Fibroblast of skin of back (primary cell): ENCODE results near the gene MRPL19. TPM values are rescaled to one million over a fixed set of nuclear protein-coding genes. Genes with fewer than 3 reads are reported as not detected.

Experiments
- DNase-seq: peaks from one replicate; pipeline ENCODE4 v3.0.0-alpha.2; 2013
- polyA plus RNA-seq, 2 experiments: library from polyadenylated mRNA; unstranded; fragments of 120-200 nt; gene quantifications; one replicate each; pipeline ENCODE4 v1.2.1, GENCODE V29; 2013; ENCODE audit not compliant: insufficient read length in 2 of 2

Gene MRPL19
- 47.1 TPM for polyA plus RNA-seq (2013, experiment 1 of 2; ENCODE audit: insufficient read length)
- 40.7 TPM for polyA plus RNA-seq (2013, experiment 2 of 2; ENCODE audit: insufficient read length)

GRCh38 chr2:75646583-75647425, at the start of gene MRPL19:
Gene MRPL19, plus strand, starts transcription at chr2:75646783. Its CDS starts 25 bp downstream, at chr2:75646808.
- DNase-seq: peak; percentile 97

- peak; percentile 85 for DNase-seq
Observed at GRCh38 chr2:75596784-75597183, 49.8 kb upstream of the MRPL19 start.

DNA sequence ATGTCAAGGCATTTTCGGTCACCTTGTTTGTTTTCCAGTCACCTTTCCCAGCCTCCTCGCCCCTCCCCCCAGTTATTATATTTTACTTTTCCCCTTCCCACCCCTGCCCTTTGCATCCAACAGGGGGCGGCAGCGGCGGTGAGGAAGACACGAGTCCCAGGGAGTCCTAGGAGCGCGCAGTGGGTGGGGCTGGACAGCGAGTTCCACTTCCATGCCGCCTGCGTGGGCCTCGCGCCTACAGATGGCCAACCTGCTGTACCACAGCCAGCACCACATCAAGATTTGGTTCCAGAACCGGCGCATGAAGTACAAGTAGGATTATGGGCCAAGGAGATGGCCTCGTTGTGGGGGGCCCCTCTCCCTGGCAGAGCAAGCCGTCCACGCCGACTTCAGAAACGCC, 48.6 kb upstream of the MRPL19 start:
- no peak for DNase-seq

DNA sequence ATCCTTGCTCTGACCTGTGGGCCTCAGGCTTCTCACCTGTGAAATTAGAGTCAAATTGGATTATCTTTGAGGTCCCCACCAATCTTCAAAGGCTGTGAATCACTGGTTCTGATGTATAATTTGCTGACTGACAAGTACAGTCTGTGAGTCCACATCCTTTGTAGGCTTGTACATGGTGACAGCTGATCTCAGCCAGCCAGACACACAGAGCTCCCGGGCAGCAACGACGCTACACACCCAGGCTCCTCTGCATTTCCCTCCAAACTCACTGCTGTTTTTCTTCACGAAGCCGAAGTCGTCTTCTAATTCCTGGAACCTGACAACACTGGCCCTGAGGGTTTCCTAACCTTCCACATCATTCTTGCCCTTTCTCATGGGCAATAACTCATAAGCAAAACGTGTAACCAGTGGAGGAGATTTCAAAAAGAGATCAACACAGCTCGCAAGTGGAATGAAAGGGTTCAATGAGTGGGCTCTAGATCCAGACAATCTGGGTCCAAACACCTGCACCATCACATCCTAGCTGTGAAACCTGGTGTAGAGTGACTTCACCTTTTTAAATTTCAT, 47.9 kb upstream of the MRPL19 start:
- no peak for DNase-seq

GRCh38 chr2:75600461-75601011, 46.0 kb upstream of the MRPL19 start:
- no peak for DNase-seq

DNA sequence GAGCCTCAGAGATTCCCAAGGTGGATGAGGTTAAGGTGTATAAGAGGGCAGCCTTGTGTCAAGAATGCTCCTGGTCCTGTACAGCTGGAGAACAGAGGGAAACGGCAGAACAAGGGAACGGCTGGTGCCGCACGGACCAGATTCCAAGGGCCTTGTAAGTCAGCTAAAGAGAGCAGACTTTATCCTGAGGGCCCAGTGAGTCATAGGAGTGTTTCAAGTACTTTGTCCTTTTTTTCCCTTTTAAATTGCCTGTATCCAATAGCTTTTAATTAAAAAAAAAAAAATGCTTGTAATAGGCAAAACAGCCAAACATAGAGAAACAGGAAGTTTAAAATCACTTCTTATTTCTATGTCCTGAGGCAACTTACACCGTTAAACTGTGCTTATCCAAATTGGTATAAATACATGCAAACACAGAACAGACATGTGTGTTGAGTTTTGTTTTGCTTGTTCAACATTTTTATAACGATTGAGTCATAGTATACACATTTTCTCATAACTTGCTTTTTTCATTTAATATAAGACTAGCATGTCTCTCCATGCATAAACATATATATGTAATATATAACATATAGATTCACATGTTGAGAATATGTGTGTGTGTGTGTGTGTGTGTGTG, 43.8 kb upstream of the MRPL19 start:
- DNase-seq: peak; percentile 88

GRCh38 chr2:75603477-75603876, 43.1 kb upstream of the MRPL19 start:
- no peak for DNase-seq

DNA sequence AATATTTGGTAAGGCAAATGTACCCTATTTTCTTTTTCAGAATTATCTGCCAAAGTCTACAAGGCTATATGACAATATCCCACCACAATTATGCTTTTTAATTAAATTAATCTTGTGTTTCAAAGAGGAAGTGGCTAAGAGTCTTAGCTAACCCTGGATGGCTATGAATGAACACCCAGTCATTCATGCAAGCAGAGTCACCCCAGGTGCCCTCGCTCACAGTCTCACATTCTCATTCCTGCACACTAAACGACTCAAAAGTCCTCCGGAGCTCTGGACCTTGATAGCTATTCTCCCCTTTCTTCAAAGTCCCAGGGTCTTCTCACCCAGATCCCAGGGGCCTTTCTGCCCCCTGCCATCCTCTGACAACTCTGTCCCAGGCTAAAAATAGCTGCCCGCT, 42.1 kb upstream of the MRPL19 start:
- DNase-seq: no peak

- peak; percentile 99 for DNase-seq
Observed at GRCh38 chr2:75605770-75606529, 40.6 kb upstream of the MRPL19 start.

DNA sequence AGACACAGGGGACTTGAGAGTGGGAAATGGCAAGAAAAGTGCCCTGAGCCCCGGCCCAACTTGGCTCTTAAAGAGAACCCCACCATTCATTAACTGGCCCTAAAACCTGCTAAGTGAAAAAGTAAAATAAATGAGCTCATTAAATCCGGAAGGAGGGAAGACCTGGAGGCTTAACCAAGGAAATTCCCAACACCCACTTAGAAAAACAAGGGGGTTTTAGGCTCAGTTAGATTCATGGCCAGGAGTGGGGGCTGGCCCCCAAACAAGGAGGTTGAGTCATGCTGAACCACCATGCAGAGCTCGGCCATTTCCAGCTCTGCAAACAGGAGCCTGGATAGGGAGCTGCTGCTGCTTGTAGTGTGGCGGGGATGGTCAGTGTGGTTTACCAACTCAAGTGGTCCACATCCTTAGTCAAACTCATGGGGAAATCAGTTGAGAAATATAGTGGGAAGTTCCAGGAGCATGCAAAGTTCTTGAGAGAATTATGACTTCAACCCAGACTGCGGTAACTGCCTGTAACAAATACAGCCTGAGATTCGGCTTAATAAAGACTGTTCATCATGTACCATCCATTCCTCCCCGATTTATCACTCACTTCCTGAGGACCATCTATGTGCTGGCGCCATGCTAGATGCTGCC, 39.7 kb upstream of the MRPL19 start:
- peak; percentile 78 for DNase-seq

DNA sequence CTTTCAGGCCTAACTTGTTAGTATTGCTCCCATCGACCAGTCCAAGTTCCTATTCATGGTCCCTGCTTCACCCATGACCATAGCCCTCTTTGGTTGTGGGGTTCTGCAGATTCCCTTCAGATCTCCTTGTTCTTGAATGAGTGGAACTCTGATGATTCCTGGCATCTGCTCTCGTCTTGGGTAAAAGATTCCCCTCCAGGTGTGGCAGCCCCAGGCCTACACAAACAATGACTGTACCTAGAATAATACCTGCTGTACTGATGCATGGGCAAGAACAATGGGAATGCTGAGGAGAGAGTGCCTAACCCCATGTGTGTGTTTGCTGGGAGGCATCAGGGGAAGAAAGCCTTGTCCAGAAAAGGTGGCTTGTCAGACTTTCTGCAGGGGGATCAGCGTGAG, 39.2 kb upstream of the MRPL19 start:
- no peak for DNase-seq

DNA sequence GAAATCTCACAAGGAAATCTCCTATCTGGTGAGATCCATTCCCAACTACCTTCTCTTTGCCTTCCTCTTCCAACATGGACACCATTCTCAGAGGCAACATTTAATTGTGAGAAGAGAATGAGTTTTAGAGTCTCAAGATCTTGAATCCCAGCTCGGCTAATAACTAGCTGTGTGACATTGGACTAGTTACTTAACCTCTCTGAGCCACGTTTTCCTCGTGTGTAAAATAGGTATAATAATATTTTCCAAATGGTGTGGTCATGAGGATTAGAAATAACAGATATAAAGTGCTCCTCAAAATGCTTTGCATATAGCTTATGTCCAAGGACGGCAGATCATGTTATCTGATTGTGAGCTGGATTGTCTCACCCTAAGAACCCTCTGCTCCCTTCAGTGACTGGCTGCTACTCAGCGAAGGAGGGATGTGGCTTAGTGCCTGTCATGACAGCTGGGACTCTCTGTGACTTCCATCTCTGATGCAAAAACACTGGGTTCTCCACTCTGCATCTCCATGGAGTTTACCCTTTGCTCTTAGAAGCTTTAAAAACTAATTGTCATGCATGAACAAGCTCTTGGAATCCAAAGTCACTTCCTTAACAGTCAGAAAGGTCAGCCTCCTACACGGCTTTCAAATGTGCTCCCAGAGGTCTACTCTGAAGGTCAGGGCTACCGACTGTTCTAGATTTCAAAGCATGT, 38.4 kb upstream of the MRPL19 start:
- DNase-seq: no peak

GRCh38 chr2:75608684-75609333, 37.8 kb upstream of the MRPL19 start:
- peak; percentile 52 for DNase-seq

- DNase-seq: no peak
Observed at GRCh38 chr2:75609334-75609689, 37.3 kb upstream of the MRPL19 start.

- no peak for DNase-seq
Observed at GRCh38 chr2:75609937-75610508, 36.6 kb upstream of the MRPL19 start.

DNA sequence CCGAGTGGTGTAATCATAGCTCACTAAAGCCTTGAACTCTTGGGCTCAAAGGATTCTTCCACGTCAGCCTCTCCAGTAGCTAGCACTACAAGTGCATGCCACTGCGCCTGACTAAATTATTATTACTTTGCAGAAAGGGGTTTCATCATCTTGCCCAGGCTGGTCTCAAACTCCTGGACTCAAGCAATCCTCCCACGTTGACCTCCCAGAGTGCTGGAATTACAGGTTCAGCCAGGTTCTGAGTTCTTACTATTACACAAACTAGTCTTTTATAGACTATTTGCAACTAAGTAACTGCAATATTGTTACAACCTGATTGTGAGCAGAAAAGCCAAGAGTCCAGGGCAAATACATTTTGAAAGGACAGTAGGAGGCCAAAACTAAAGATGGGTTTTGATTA, 35.9 kb upstream of the MRPL19 start:
- DNase-seq: no peak

- DNase-seq: no peak
Observed at GRCh38 chr2:75612108-75612861, 34.3 kb upstream of the MRPL19 start.

GRCh38 chr2:75612862-75613243, 33.7 kb upstream of the MRPL19 start:
- DNase-seq: no peak

DNA sequence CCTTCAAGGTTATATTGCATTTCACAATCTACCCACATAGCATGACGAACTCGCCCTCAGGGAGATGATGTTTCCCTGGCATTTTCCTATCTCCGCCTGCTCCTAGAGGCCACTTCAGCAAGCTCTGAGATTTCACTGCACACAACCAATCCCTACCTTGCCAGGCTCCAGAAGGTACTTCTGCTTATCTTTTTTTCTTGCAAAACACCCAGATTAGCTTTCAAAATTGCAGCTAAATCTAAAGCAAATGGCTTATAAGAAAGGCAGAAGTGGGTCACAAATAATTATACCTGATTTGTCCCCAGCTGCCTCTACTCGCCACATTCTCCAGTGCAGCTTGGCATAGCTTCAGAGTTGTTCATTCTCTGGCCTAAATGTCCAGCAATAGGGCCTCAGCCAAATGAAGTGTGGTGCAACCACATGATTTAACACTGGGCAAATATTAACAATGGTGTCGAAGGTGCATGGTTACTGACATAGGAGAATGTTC, 32.4 kb upstream of the MRPL19 start:
- no peak for DNase-seq

DNA sequence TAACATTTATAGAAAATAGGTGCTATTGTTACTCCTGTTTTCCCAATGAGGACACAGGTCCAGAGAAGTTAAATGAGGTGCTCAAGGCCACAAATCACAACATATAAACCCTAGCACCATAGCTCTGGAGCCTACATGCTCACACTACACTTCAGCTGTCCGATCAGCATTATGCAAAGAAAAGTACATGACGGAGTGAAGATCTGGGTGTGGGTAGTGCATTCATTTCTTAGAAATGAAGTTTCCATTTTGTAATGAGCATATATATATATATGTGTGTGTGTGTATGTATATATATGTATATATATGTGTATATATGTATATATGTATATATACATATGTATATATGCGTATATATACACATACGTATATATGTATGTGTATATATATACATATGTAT, 30.2 kb upstream of the MRPL19 start:
- no peak for DNase-seq
